HG03045 (cell line): Measurements from ENCODE around the gene DGKE.

Experiments used
- ATAC-seq: cut with Tn5 transposase; IDR thresholded peaks from one replicate; pipeline ENCODE4 v1.9.1; 2021; ENCODE audit warnings: mild to moderate bottlenecking, moderate library complexity; ENCODE audit not compliant: unreplicated experiment

Gene DGKE

DNA sequence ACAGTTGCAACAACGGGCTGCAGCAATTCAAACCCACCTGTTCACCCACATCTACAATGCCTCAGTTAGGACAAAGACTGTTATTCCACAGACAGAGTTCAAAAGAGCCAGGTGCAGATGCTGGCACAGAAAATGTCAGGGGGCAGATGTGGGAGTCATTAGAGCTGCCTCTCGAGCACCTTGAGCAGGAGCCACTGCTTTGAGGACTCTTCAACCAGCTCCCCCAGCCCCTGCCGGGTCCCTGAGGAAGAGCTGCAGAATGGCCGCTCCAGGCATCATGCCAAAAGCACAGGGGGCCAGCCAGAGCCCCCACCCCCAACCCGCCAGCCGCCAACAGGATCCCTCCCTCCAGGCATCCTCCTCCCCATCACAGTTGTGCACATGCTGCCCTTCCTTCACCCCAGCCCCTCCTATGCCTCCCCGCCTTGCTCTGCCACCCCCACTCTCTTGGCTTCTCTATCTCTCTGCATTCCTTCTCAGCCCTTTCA, 21.0 kb upstream of the DGKE start:
- ATAC-seq = no peak

DNA sequence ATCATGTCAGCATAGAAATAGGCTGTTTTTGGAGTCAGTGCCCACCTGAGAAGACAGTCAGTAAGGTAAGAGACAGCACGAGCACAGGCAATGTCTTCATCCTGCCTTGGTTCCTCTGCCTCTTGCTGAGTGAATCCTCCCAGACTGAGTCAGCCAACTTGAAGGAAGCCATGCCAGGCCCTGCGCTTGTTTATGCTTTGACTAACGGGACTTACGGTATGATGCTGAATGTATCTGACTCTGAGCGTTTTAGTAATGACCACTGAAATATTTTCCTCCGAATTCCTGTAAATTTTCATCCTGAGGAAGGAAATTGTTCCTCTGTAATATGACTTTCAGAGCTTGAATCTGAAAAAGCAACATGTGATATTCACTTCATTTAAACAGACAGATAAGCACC, 18.2 kb upstream of the DGKE start:
- ATAC-seq = no peak

- ATAC-seq = no peak
Measured at GRCh38 chr17:56817066-56817465, 16.9 kb upstream of the DGKE start.

- ATAC-seq = no peak
Measured at GRCh38 chr17:56819030-56819429, 14.9 kb upstream of the DGKE start.

GRCh38 chr17:56819431-56820145, 14.4 kb upstream of the DGKE start:
- ATAC-seq = peak; percentile 79

- no peak for ATAC-seq
Measured at GRCh38 chr17:56820207-56820606, 13.7 kb upstream of the DGKE start.

GRCh38 chr17:56821847-56822534, 12.0 kb upstream of the DGKE start:
- no peak for ATAC-seq

DNA sequence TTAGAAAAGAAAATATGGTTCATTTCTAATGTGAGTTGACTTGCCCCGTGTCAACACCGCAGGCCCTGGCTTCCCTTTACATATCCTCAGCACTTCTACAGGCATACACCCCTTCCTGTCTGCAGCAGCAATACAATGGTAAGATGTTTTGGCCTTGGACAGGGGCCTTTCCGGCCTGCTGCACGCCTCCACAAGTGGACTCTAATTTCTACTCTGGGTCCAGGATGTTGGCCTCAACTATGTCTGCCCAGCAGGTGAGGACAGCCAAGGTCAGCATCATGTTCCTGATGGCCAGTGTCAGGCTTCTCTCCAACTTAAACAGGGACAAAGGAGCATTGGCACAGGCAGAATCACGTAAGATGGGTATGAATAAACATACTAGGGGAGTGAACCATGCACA, 11.2 kb upstream of the DGKE start:
- no peak for ATAC-seq

DNA sequence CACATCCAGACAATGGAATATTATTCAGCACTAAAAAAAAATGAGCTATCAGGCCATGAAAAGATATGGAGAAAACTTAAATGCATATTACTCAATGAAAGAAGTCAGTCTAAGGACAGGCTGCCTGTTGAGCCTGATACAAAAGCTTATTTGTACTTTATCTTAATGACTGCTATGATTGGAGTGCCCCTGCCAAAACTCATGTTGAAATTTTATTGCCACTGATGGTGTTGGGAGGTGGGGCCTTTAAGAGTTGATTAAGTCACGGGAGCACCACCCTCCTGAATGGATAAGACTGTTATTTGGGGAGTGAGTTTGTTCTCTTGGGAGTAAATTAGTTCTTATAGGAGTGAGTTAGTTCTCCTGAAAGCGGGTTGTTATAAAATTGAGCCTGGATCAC, 10.1 kb upstream of the DGKE start:
- no peak for ATAC-seq

DNA sequence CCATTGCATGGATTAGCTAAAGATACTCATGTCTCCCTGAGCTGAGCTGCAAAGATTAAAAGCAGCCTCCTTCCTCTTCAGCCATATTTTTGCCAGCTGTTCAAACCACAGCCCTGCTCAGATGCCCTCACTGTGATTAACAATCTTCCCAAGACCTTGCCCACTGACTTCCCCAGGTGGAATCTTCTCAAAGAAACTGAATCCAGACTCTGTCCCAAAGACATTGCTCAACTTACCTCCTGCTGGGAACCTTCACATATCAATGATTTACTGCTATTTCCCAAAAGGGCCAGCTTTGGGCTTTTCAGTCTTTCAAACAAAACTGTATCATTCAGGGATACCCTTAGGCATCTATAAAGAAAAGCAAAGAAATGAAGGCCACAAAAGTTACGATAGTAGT, 9.4 kb upstream of the DGKE start:
- no peak for ATAC-seq

GRCh38 chr17:56826611-56827414, 7.1 kb upstream of the DGKE start:
- ATAC-seq = no peak

GRCh38 chr17:56830726-56831368, 3.1 kb upstream of the DGKE start:
- no peak for ATAC-seq

DNA sequence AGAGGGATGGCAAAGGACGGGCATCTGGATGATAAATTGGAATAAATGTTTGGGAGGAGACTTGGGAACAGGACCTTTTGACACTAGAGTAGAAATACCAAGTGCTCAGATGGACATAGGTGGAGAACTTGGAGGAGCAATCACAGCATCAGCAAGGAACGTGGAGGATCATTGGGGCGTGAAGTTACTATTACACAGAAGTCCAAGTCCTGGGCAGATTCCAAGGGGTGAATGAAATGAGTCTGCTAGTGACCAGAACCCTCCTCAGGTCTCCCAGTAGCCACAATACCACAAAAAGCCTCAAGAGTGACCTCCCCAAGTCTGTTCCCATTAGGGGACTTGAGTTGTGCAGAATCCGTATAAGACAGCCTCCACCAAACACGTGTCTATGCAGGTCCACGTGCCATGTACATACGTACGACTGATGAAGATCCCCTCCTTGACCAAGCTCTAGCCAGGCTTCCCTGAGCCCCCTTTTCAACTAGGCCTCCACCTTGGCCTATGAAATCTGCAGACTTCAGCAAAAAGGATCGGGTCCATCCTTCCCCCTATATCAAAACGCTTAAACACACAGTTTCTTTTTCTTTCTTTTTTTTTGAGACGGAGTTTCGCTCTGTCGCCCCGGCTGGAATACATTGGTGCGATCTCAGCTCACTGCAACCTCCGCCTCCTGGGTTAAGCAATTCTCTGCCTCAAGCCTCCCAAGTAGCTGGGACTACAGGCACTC, 2.4 kb upstream of the DGKE start:
- ATAC-seq = no peak

GRCh38 chr17:56832446-56832845, 1.5 kb upstream of the DGKE start:
- ATAC-seq = no peak

GRCh38 chr17:56833057-56833808, 718 bp upstream of the DGKE start:
- peak; percentile 59 for ATAC-seq

GRCh38 chr17:56834380-56835263, 671 bp downstream of the DGKE start:
- ATAC-seq = peak; percentile 24

DNA sequence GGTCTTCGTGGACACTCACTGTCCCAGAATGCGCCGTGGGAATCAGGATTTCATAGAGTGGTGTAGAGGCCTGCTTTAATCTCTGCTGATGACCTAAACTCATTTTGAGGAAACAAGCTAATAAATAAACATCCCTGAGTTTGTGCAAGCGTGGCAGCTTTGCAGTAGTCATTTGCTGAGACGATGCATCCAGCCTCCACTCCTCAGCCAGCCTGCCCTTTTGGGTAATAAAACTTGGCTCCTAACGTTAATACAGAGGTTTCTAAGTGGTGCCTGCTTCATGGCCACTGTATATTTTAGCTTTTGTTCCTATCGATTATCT, 1.3 kb downstream of the DGKE start:
- ATAC-seq = no peak

GRCh38 chr17:56838687-56839086, 4.7 kb downstream of the DGKE start:
- no peak for ATAC-seq

DNA sequence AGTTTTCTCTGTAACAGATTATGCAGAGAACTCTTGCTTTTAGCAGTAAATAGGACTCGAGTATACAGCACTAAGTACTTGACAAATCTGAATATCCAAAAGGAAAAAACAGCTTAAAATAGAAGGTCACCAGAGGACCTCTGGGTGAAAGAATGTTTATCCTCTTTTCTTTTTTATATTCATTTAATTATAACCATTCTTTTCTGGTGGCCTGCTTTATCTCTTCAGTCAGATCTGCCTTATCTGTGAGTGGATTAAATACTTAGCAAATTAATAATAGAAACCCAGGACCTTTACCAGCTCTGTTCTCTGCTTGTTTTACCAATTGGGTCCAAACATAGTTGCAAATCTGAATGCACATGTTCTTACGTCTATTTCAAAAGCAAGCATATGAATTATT, 8.6 kb downstream of the DGKE start:
- ATAC-seq = no peak
